SK-N-SH treated with all-trans-retinoic acid at 6 μM for 48 hours (cell line): ENCODE measurements around the gene NPLOC4.

Source experiments
- CREB5 ChIP-seq: fragments of 250-450 bp; sonication (Bioruptor Pico); IDR thresholded peaks from 2 replicates; pipeline ENCODE4 v1.5.1; 2020; ENCODE audit warnings: low read depth, mild to moderate bottlenecking, moderate library complexity
- GLIS3 ChIP-seq: fragments of 250-450 bp; sonication (Bioruptor Pico); IDR thresholded peaks from 2 replicates; pipeline ENCODE4 v1.5.0; 2020; ENCODE audit warnings: mild to moderate bottlenecking, moderate library complexity
- ISL1 ChIP-seq: fragments of 250-450 bp; sonication (Bioruptor Pico); IDR thresholded peaks from 2 replicates; pipeline ENCODE4 v2.1.2; 2022; ENCODE audit warnings: mild to moderate bottlenecking, moderate library complexity
- PATZ1 ChIP-seq: fragments of 250-450 bp; sonication (Bioruptor Pico); IDR thresholded peaks from 2 replicates; pipeline ENCODE4 v1.8.0; 2020; ENCODE audit warnings: mild to moderate bottlenecking, moderate library complexity, borderline replicate concordance
- RARB ChIP-seq: fragments of 250-450 bp; sonication (Bioruptor Pico); IDR thresholded peaks from 2 replicates; pipeline ENCODE4 v1.8.0; 2021; ENCODE audit warnings: mild to moderate bottlenecking, moderate library complexity
- ZC3H10 ChIP-seq: fragments of 250-450 bp; sonication (Bioruptor Pico); IDR thresholded peaks from 2 replicates; pipeline ENCODE4 v1.5.1; 2021; ENCODE audit warnings: mild to moderate bottlenecking, moderate library complexity
- ZNF8 ChIP-seq: fragments of 450-650 bp; formaldehyde crosslinking; IDR thresholded peaks from 2 replicates; pipeline ENCODE4 v1.5.0; 2020; ENCODE audit warnings: mild to moderate bottlenecking, moderate library complexity

- no peak for TF ChIP-seq RARB (CRISPR knock-in tag)
- no peak for TF ChIP-seq GLIS3 (CRISPR knock-in tag)
- no peak for TF ChIP-seq ZC3H10 (CRISPR knock-in tag)
- TF ChIP-seq ZNF8 (CRISPR knock-in tag): no peak
- TF ChIP-seq CREB5: no peak
- TF ChIP-seq ISL1 (CRISPR knock-in tag): no peak
- TF ChIP-seq PATZ1: no peak
Measured at GRCh38 chr17:81558941-81559806, 77.7 kb downstream of the NPLOC4 start.
